Limb (tissue), 2 donors: ENCODE results near the gene F11R.
"Not testable (repeated sequence)": the region's sequence is repeated elsewhere in the genome, so short reads cannot be mapped to it uniquely, and the experiment has no call there.

Experiments
- DNase-seq, 2 donors: peaks; one replicate each; pipeline ENCODE4 v3.0.0-alpha.2; 2016; ENCODE audit errors: extremely low spot score in 2 of 2

The F11R gene

GRCh38 chr1:160975026-160975425 is 45.9 kb downstream of the F11R start:
- no peak for DNase-seq

GRCh38 chr1:160973491-160973890 is 47.5 kb downstream of the F11R start:
- DNase-seq: no peak

DNA sequence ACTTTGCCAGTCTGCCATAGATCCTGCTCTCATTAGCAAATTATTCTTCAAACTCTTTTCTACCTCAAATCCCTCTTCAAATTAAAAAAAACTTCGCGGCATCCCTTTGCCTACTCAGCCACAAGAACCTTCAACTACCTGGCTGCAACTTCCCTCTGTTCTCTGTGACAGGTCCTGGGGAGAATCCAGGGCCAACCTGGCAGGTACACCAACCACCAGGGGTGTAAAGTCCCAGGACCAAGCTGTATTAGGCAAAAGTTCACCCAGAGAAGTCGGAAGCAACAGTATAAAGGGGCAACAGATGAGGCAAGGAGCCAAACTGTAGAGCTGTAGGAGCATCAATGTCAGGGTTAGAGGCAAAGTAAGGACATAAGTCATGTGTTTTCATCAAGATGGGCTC is 48.0 kb downstream of the F11R start:
- no peak for DNase-seq

- no peak for DNase-seq
Measured at GRCh38 chr1:160971618-160972056, 49.3 kb downstream of the F11R start.

DNA sequence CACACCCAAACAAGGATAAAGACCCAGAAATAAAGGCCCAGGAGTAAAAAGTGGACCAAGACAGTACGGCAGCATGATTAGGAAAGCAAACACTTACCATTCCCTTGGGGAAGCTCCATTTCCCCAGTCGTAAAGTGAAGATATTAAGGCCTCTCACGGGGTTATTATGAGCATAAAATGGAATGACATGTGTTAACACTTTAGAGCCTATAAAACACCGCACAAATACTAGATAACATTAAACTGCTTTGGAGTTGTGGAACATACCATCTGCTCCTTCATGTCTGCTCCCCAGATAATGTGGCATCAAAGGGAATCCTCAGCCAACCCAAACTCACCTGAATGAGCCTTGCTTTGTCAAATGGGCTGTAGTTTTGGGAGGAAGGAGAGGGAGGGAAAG is 57.4 kb downstream of the F11R start:
- no peak for DNase-seq

DNA sequence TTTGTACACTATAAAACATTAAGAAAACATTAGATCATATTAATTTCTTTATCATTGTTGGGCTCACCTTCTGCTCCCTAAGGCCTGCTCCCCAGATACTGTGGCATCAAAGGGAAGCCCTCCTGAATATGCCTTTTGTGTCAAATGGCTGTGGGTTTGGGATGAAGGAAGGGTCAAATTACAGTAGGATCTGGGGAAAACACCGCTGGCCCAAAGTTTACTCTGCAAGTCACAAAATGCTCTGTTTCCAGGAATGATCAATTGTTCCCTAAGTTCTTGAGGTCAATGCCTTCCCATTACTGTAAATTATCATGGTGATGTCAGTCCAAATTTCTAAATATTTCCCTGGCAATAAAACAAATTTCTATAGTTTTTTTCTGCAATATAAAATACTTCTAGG is 59.5 kb downstream of the F11R start:
- DNase-seq: no peak

DNA sequence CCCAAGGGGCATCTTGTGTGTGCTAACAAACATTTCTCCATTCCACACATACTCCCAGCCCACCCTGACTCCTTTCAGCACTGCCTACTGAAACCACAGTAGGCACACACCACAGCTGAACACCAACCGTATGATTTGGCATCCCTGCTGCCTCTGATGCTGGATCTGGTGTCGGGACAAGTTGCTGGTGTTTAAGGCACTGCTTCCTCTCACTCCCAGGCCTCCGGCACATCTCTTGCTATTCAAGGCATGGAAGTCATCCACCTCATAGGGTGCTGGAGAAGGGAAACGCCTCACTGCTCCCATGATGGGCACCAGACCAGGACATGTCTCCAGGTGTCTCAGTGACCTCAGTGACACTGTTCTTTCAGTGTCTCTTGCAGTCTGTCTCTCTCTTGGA is 64.0 kb downstream of the F11R start:
- DNase-seq: no peak

DNA sequence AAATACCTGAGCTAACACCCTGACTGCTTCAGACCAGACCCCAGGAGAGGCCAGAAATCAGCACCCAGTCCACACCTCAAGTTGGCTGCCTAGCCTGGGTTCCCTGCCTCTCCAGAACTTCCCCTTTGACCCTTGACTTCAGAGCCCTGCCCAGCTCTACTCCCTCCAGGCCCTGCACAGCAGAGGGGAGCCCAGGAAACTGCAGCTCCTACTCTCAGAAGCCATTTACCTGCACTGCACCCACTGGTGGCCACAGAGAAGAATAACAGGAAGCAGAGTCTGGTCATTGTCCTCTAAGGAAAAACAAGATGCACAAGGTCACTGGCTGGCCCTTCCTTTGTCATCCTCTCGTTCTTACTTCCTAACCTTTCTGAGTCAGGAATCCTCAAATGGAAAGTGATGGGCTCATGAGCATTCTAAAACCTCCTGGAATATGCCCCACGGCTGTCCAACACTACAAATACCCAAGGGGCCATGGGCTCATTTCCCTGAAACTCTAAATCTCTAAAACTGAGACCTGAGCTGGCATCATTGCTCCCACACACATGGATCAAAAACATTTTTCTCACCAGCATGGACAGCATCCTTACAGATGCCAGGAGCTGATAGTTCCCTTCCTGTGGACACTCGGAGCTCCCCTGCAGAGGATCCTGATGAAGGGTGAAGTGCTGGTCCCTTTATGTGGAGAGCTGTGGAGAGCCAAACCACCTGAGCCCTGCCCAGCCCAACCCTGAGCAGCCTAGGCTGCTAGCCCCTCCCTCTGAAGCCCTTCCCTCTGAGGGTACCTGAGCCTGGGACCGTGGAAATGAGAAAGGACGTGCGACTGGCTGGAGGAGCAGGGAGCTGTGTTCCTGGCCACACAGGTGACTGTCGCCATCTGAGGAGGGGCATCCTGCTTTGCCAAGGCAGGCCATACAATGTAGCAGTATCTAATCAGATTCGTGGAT is 66.5 kb downstream of the F11R start, which contains the start of gene ITLN2:
Gene ITLN2 (minus strand): TSS at position 652 of the 947 bp plus-strand sequence. CDS start 68 bp downstream, at position 584.
- no peak for DNase-seq

DNA sequence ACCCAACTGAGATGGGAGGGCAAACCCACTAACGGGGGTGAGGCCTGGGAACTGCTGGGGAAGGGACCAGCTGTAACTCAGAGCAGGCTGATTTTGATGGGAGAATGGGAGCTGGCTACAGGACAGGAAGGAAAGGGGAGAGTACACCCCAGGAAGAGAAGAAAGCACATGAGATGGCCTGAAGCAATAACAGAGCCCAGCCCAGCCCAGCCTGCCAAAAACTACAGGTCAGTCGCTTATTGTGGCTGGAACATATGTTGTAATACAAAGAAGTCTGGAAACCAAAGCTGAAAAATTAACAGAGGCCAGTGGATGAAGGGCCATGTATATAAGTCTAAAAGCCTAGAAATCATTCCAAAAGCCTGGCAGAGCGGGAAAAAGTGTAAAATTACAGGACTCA is 67.9 kb downstream of the F11R start:
- DNase-seq: no peak

- DNase-seq: no peak
Measured at GRCh38 chr1:160952129-160952510, 68.8 kb downstream of the F11R start.

- peak; percentile 6 to 58 for DNase-seq
Measured at GRCh38 chr1:160951443-160952128, 69.4 kb downstream of the F11R start.

GRCh38 chr1:160950657-160951056 is 70.3 kb downstream of the F11R start:
- no peak for DNase-seq

DNA sequence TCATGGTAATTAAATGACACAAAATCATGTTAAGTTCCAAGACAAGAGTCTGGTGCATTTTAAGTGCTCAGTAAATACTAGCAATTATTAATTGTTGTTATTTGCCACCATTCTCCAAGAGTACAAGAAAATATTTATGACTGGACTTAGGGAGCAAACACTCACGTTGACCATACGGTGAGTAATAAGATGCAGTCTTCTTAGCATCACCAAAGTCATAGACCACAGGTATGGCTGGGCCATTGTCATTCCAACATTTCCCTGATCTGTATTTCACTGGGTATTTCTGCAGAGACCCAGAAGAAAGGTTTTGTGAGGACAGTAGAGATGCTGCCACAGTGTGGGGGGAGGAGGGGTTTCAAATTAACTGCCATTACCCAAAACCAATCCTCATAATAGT is 71.1 kb downstream of the F11R start:
- no peak for DNase-seq

DNA sequence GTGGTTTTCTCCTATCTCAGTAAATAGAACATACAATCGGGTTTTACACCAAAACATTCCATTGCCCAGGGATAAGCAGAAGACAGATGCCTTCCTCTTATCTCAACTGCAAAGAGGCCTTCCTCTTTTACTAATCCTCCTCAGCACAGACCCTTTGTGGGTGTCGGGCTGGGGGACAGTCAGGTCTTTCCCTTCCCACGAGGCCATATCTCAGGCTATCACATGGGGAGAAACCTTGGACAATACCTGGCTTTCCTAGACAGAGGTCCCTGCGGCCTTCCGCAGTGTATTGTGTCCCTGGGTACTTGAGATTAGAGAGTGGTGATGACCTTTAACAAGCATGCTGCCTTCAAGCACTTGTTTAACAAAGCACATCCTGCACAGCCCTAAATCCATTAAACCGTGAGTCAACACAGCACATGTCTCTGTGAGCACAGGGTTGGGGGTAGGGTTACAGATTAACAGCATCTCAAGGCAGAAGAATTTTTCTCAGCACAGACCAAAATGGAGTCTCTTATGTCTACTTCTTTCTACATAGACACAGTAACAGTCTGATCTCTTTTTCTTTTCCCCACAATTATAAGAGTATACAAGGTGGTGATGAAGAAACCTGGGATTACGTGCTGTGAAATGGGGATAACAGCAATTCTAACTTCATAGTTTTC is 71.6 kb downstream of the F11R start:
- not testable (repeated sequence) for DNase-seq

- not testable (repeated sequence) for DNase-seq
Measured at GRCh38 chr1:160947174-160947759, 73.7 kb downstream of the F11R start.

DNA sequence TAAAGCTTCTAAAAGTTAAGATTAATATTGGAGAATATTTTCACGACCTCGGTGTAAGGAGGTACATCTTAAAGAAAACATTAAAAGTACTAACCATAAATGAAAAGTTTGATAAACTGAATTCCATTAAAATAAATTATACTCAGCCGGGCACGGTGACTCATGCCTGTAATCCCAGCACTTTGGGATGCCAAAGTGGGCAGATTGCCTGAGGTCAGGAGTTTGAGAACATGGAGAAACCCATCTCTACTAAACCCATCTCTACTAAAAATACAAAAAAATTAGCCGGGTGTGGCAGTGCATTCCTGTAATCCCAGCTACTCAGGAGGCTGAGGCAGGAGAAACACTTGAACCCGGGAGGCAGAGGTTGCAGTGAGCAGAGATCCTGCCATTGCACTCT is 75.1 kb downstream of the F11R start:
- not testable (repeated sequence) for DNase-seq
